Amniotic epithelial cell (primary cell): Measurements from ENCODE around the gene KNCN.

Source experiments
- DNase-seq: peaks from one replicate; pipeline ENCODE4 v3.0.0-alpha.2; 2010; ENCODE audit warnings: low read depth

KNCN gene

GRCh38 chr1:46497665-46498064 is 53.8 kb downstream of the KNCN start:
- DNase-seq: no peak

- DNase-seq: no peak
These were observed 54.4 kb downstream of the KNCN start for GRCh38 chr1:46497020-46497419.

- DNase-seq: no peak
These were observed 54.9 kb downstream of the KNCN start for GRCh38 chr1:46496505-46496904.

DNA sequence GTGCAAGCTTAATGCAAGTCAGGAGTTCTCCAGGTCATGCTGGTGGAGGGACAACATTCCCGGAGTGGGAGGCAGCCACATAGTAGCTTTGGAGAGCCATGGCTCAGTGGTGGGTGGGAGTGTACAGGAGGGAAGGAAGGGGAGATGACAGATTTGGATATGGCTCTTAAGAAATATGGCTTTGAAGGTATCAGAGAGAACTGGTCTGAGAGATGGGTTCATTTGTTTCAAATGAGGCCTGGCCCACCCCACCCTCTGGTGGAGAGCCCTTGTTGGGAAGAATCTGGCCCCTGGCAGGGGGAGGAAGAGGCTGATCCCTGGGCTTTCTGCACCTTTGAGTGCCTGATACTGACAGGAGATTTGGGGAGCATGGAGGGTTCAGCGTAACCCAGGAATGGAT is 55.7 kb downstream of the KNCN start:
- DNase-seq: no peak
